Chondrocyte (in vitro differentiated cells): Measurements from ENCODE around the gene ACSS1. TPM values are rescaled to one million over a fixed set of nuclear protein-coding genes. Genes with fewer than 3 reads are reported as not detected.

Experiments used
- DNase-seq: peaks from one replicate; pipeline ENCODE4 v3.0.0; 2021; ENCODE audit warnings: mixed read lengths, low spot score
- H3K27ac Mint-ChIP-seq: one replicate; pipeline ENCODE4 v1.8.0; 2021; ENCODE audit warnings: mild to moderate bottlenecking, moderate library complexity, mixed read lengths; ENCODE audit not compliant: unreplicated experiment
- H3K27me3 Mint-ChIP-seq: 2 replicates; pipeline ENCODE4 v1.8.0; 2021; ENCODE audit warnings: low read depth, mixed read lengths
- H3K36me3 Mint-ChIP-seq: 2 replicates; pipeline ENCODE4 v1.8.0; 2021; ENCODE audit warnings: low read depth, mixed read lengths
- H3K4me1 Mint-ChIP-seq: 2 replicates; pipeline ENCODE4 v1.8.0; 2021; ENCODE audit warnings: low read depth, mild to moderate bottlenecking, mixed read lengths
- H3K4me3 Mint-ChIP-seq: one replicate; pipeline ENCODE4 v1.8.0; 2021; ENCODE audit warnings: mild to moderate bottlenecking, moderate library complexity, mixed read lengths; ENCODE audit not compliant: unreplicated experiment
- H3K9me3 Mint-ChIP-seq: 2 replicates; pipeline ENCODE4 v1.8.0; 2021; ENCODE audit warnings: low read depth, mixed read lengths
- CTCF ChIP-seq: fragments of 200-600 bp; sonication (generic); IDR thresholded peaks from 2 replicates; pipeline ENCODE4 v1.5.0; 2021; ENCODE audit warnings: antibody characterized with exemption, mild to moderate bottlenecking, moderate library complexity
- total RNA-seq: library from RNA; stranded (reverse); gene quantifications from 3 replicates; pipeline ENCODE4 v1.2.1, GENCODE V29; 2021

ACSS1 gene
- total RNA-seq, 1 donor from 2014 or later, result 5.5 TPM

GRCh38 chr20:25009218-25010145 lies 48.5 kb downstream of the ACSS1 start:
- DNase-seq, result no peak
- TF ChIP-seq CTCF, result no peak
- H3K4me1 Mint-ChIP-seq, result no peaks in the 10 kb centered on the region
- H3K9me3 Mint-ChIP-seq, result no peaks in the 10 kb centered on the region
- H3K27ac Mint-ChIP-seq, result no peak overlapping the region
- H3K4me3 Mint-ChIP-seq, result no peak overlapping the region
- peaks cover 7% of the 10 kb centered on the region for H3K36me3 Mint-ChIP-seq
- H3K27me3 Mint-ChIP-seq, result no peaks in the 10 kb centered on the region

GRCh38 chr20:25008388-25009217 lies 49.3 kb downstream of the ACSS1 start:
- no peak for DNase-seq
- Mint-ChIP-seq H3K4me1 (no peaks in the 10 kb centered on the region), H3K36me3 (peaks cover 7% of the 10 kb centered on the region), H3K27ac (no peak overlapping the region), H3K27me3 (no peaks in the 10 kb centered on the region), H3K9me3 (no peaks in the 10 kb centered on the region), H3K4me3 (no peak overlapping the region)
- no peak for TF ChIP-seq CTCF

- Mint-ChIP-seq H3K27ac (no peak overlapping the region), H3K4me3 (no peak overlapping the region), H3K9me3 (peaks cover 5% of the 10 kb centered on the region), H3K27me3 (peaks cover 2% of the 10 kb centered on the region), H3K36me3 (peaks cover 11% of the 10 kb centered on the region), H3K4me1 (no peaks in the 10 kb centered on the region)
- TF ChIP-seq CTCF, result no peak
- DNase-seq, result no peak
Measured at GRCh38 chr20:25007491-25008305, 50.2 kb downstream of the ACSS1 start.

- peaks cover 14% of the 10 kb centered on the region for H3K36me3 Mint-ChIP-seq
- peaks cover 9% of the 10 kb centered on the region for H3K9me3 Mint-ChIP-seq
- no peak for TF ChIP-seq CTCF
- H3K27me3 Mint-ChIP-seq, result peaks cover 2% of the 10 kb centered on the region
- H3K27ac Mint-ChIP-seq, result no peak overlapping the region
- no peak overlapping the region for H3K4me3 Mint-ChIP-seq
- DNase-seq, result no peak
- no peaks in the 10 kb centered on the region for H3K4me1 Mint-ChIP-seq
Measured at GRCh38 chr20:25006431-25007167, 51.3 kb downstream of the ACSS1 start.
